HG02588 (cell line): ENCODE data around the gene KLF11.

Experiments
- ATAC-seq: cut with Tn5 transposase; IDR thresholded peaks from one replicate; pipeline ENCODE4 v1.9.1; 2021; ENCODE audit warnings: mild to moderate bottlenecking, moderate library complexity; ENCODE audit not compliant: unreplicated experiment

Gene KLF11

GRCh38 chr2:10039658-10040410 lies 3.5 kb upstream of the KLF11 start:
- ATAC-seq, result no peak

GRCh38 chr2:10041711-10042110 lies 1.6 kb upstream of the KLF11 start:
- no peak for ATAC-seq

GRCh38 chr2:10042301-10043161 lies 819 bp upstream of the KLF11 start:
- ATAC-seq, result no peak

- peak; percentile 60 for ATAC-seq
These were observed 704 bp downstream of the KLF11 start for GRCh38 chr2:10043906-10044601.

GRCh38 chr2:10045561-10046355 lies 2.4 kb downstream of the KLF11 start:
- ATAC-seq, result no peak

- ATAC-seq, result no peak
These were observed 3.6 kb downstream of the KLF11 start for GRCh38 chr2:10046931-10047330.

GRCh38 chr2:10047616-10048500 lies 4.5 kb downstream of the KLF11 start:
- no peak for ATAC-seq

- no peak for ATAC-seq
These were observed 5.3 kb downstream of the KLF11 start for GRCh38 chr2:10048501-10049171.

GRCh38 chr2:10052216-10052615 lies 8.9 kb downstream of the KLF11 start:
- no peak for ATAC-seq

- no peak for ATAC-seq
These were observed 10.0 kb downstream of the KLF11 start for GRCh38 chr2:10053351-10053750.

- ATAC-seq, result no peak
These were observed 11.1 kb downstream of the KLF11 start for GRCh38 chr2:10054424-10054823.

- ATAC-seq, result no peak
These were observed 11.6 kb downstream of the KLF11 start for GRCh38 chr2:10054976-10055375.

- no peak for ATAC-seq
These were observed 13.1 kb downstream of the KLF11 start for GRCh38 chr2:10056439-10056838.

- peak; percentile 40 for ATAC-seq
These were observed 14.1 kb downstream of the KLF11 start for GRCh38 chr2:10057231-10058107.

- no peak for ATAC-seq
These were observed 15.1 kb downstream of the KLF11 start for GRCh38 chr2:10058251-10059015.

- ATAC-seq, result no peak
These were observed 15.6 kb downstream of the KLF11 start for GRCh38 chr2:10059016-10059351.

GRCh38 chr2:10059552-10060335 lies 16.4 kb downstream of the KLF11 start:
- no peak for ATAC-seq
